ENCODE results near the gene CARHSP1.

GRCh38 chr16:8866118-8866883 is 2.5 kb downstream of the CARHSP1 start:
- no peak for TF ChIP-seq EZH2 (IDR thresholded peaks at IDR 0.05; ENCODE audit: borderline replicate concordance)
- TF ChIP-seq, protein P1, sequence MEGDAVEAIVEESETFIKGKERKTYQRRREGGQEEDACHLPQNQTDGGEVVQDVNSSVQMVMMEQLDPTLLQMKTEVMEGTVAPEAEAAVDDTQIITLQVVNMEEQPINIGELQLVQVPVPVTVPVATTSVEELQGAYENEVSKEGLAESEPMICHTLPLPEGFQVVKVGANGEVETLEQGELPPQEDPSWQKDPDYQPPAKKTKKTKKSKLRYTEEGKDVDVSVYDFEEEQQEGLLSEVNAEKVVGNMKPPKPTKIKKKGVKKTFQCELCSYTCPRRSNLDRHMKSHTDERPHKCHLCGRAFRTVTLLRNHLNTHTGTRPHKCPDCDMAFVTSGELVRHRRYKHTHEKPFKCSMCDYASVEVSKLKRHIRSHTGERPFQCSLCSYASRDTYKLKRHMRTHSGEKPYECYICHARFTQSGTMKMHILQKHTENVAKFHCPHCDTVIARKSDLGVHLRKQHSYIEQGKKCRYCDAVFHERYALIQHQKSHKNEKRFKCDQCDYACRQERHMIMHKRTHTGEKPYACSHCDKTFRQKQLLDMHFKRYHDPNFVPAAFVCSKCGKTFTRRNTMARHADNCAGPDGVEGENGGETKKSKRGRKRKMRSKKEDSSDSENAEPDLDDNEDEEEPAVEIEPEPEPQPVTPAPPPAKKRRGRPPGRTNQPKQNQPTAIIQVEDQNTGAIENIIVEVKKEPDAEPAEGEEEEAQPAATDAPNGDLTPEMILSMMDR (IDR thresholded peaks at IDR 0.05; ENCODE audit: poor library complexity), result no peak
- no peak for TF ChIP-seq EZH2phosphoT487 (IDR thresholded peaks at IDR 0.05; ENCODE audit: low read depth, severe bottlenecking, unreplicated experiment)
